Endothelial cell of umbilical vein (primary cell): Measurements from ENCODE around the gene FTCDNL1. TPM values are rescaled to one million over a fixed set of nuclear protein-coding genes. Genes with fewer than 3 reads are reported as not detected.

ENCODE experiments used
- BruUV-seq: library from RNA; stranded (reverse); fragments of 400-500 nt; replicated peaks from 2 replicates; lab custom pipeline; 2021; lab: Mats Ljungman, UMichigan
- CTCF ChIA-PET: fragments of 300-600, 350-600 bp; sonication (Branson Sonifier 250); formaldehyde crosslinking; loops from one replicate; lab custom pipeline; 2021; ENCODE audit warnings: antibody characterized with exemption, inconsistent platforms; lab: Charles Lee
- POLR2A ChIA-PET: fragments of 300-600, 350-600 bp; sonication (Branson Sonifier 250); formaldehyde crosslinking; loops from one replicate; lab custom pipeline; 2021; ENCODE audit warnings: antibody characterized with exemption, inconsistent platforms; lab: Charles Lee
- DNase-seq: peaks from one replicate; pipeline ENCODE4 v3.0.0-alpha.2; 2011; ENCODE audit warnings: low read depth, low spot score
- FAIRE-seq: peaks from 2 replicates; lab custom pipeline; 2011; peaks lifted over from hg19 to GRCh38; lab: Jason Lieb, UNC
- H2AFZ ChIP-seq: 2 replicates; pipeline ENCODE4 v1.6.0; 2012; ENCODE audit warnings: low read depth, low read length, control low read depth, inconsistent platforms
- H3K27ac ChIP-seq: 2 replicates; pipeline ENCODE4 v1.5.1; 2011; ENCODE audit warnings: low read depth, mild to moderate bottlenecking, control low read depth, low read length, moderate library complexity; ENCODE audit not compliant: insufficient read depth
- H3K27me3 ChIP-seq, 2 experiments: 2 replicates each; pipeline versions ENCODE4 v1.6.0 to v1.6.1; 2011; ENCODE audit warnings: low read length in 2 of 2, mixed read lengths in 1 of 2; ENCODE audit not compliant: control insufficient read depth in 2 of 2, insufficient read depth in 2 of 2
- H3K36me3 ChIP-seq, 2 experiments: 2 replicates in 1 of 2; 3 replicates in 1 of 2; pipeline ENCODE4 v1.5.1; 2011; ENCODE audit warnings: low read length in 2 of 2, mild to moderate bottlenecking in 1 of 2, moderate library complexity in 1 of 2; ENCODE audit not compliant: control insufficient read depth in 2 of 2, insufficient read depth in 2 of 2; ENCODE audit errors: extremely low read depth in 1 of 2
- H3K4me1 ChIP-seq: 3 replicates; pipeline ENCODE4 v1.5.1; 2011; ENCODE audit warnings: mild to moderate bottlenecking, low read length; ENCODE audit not compliant: control insufficient read depth, insufficient read depth; ENCODE audit errors: extremely low read depth
- H3K4me2 ChIP-seq: 2 replicates; pipeline ENCODE4 v1.6.1; 2011; ENCODE audit warnings: low read length, control low read depth, mixed read lengths; ENCODE audit not compliant: insufficient read depth
- H3K4me3 ChIP-seq, 3 experiments: fragments of 200-600 bp in 1 of 3; sonication (generic), shearing (Covaris generic) in 1 of 3; replicated peaks in 1 of 3; 2 replicates each; pipeline ENCODE4 v1.5.1; 2011 to 2016; ENCODE audit warnings: control low read depth in 3 of 3, low read length in 3 of 3, mild to moderate bottlenecking in 2 of 3, inconsistent platforms in 1 of 3, low read depth in 1 of 3, moderate library complexity in 1 of 3; ENCODE audit not compliant: insufficient read depth in 1 of 3
- H3K79me2 ChIP-seq: 2 replicates; pipeline ENCODE4 v1.6.0; 2012; ENCODE audit warnings: low read length, inconsistent platforms; ENCODE audit not compliant: control insufficient read depth, insufficient read depth
- H3K9ac ChIP-seq: replicated peaks from 2 replicates; pipeline ENCODE3; 2011; ENCODE audit warnings: low read length, control low read depth; ENCODE audit not compliant: insufficient read depth; ENCODE audit errors: extremely low read depth
- H3K9me1 ChIP-seq: replicated peaks from 3 replicates; pipeline ENCODE4 v1.6.0; 2011; ENCODE audit warnings: mild to moderate bottlenecking, low read length; ENCODE audit not compliant: control insufficient read depth, insufficient read depth; ENCODE audit errors: extremely low read depth
- H3K9me3 ChIP-seq: replicated peaks from 2 replicates; pipeline ENCODE4 v1.5.1; 2012; ENCODE audit warnings: low read length, inconsistent platforms; ENCODE audit not compliant: control insufficient read depth, insufficient read depth
- H4K20me1 ChIP-seq: replicated peaks from 2 replicates; pipeline ENCODE3; 2011; ENCODE audit warnings: mild to moderate bottlenecking, low read length; ENCODE audit not compliant: control insufficient read depth, insufficient read depth; ENCODE audit errors: extremely low read depth
- CTCF ChIP-seq, 2 donors: IDR thresholded peaks; 1 replicate in 1 of 2; 2 replicates in 1 of 2; pipeline ENCODE4 v1.5.1; 2011; ENCODE audit warnings: low read length in 2 of 2, mild to moderate bottlenecking in 2 of 2, moderate library complexity in 2 of 2, control low read depth in 1 of 2, inconsistent platforms in 1 of 2, low read depth in 1 of 2; ENCODE audit not compliant: insufficient read depth in 1 of 2; ENCODE audit errors: extremely low read depth in 1 of 2
- FOS ChIP-seq: IDR thresholded peaks from 2 replicates; pipeline ENCODE4 v1.6.1; 2011; ENCODE audit warnings: mild to moderate bottlenecking, low read length, moderate library complexity, borderline replicate concordance; ENCODE audit not compliant: insufficient read depth
- MAX ChIP-seq: IDR thresholded peaks from 2 replicates; pipeline ENCODE4 v1.6.1; 2011; ENCODE audit not compliant: insufficient read depth, insufficient read length
- POLR2A ChIP-seq: IDR thresholded peaks from 2 replicates; pipeline ENCODE4 v1.6.1; 2012; ENCODE audit warnings: low read depth, mild to moderate bottlenecking, control low read depth, low read length
- POLR2AphosphoS5 ChIP-seq: IDR thresholded peaks from 2 replicates; pipeline ENCODE4 v1.6.1; 2012; ENCODE audit warnings: low read depth, mild to moderate bottlenecking, control low read depth, low read length, moderate library complexity; ENCODE audit not compliant: insufficient read depth
- dilution Hi-C: fragments of 300-500 bp; cut with MboI; formaldehyde crosslinking; loops from one replicate; pipeline ENCODE4 v1.15.0; 2019; ENCODE audit warnings: low sequenced_read_pairs; ENCODE audit not compliant: extremely low pct_ligation_motif_present
- intact Hi-C: fragments of 100-400 bp; cut with micrococcal nuclease; formaldehyde crosslinking; loops from one replicate; pipeline ENCODE4 v1.10.0; 2022
- polyA plus RNA-seq, 4 experiments: library from polyadenylated mRNA; depleted of rRNA in 3 of 4; stranded (reverse) in 3 of 4; unstranded in 1 of 4; fragments of >200 nt; gene quantifications; 2 replicates each; pipeline versions ENCODE4 v1.2.1 to v1.2.3, GENCODE V29; 2011 to 2012; ENCODE audit warnings: missing spikeins in 1 of 4
- total RNA-seq: library from RNA; stranded (reverse); gene quantifications from 2 replicates; pipeline ENCODE4 v1.2.3, GENCODE V29; 2021

FTCDNL1 gene
- total and polyA plus RNA-seq, 2 donors (not counting 3 experiments of a cell fraction or from before 2014, with no cell fraction given): 0.19 to 0.27 TPM

GRCh38 chr2:199814101-199814816 lies 36.7 kb downstream of the FTCDNL1 start:
- TF ChIP-seq POLR2AphosphoS5 (no peak), FOS (no peak), MAX (no peak), CTCF (IDR thresholded peaks at IDR 0.05; ENCODE audit: extremely low read depth in 1 of 2, insufficient read depth in 1 of 2, low read depth in 1 of 2, low read length in 2 of 2) (no peak), POLR2A (no peak)
- no peak overlapping the region for H3K4me3 ChIP-seq
- no peak overlapping the region for H3K4me2 ChIP-seq
- BruUV-seq: no TSS peak
- H3K27me3 ChIP-seq: peaks cover 0 to 1% of the 10 kb centered on the region in 2 experiments
- intact Hi-C loops (no loop called here), dilution Hi-C loops (no loop called here)
- ChIA-PET POLR2A (no interaction called here), CTCF (no interaction called here)
- no peaks in the 10 kb centered on the region for H3K79me2 ChIP-seq
- H3K36me3 ChIP-seq: no peaks in the 10 kb centered on the region
- H3K9me1 ChIP-seq: no peaks in the 10 kb centered on the region
- no peak for FAIRE-seq
- no peak for DNase-seq
- H3K27ac ChIP-seq: no peak overlapping the region
- no peaks in the 10 kb centered on the region for H3K9me3 ChIP-seq
- H4K20me1 ChIP-seq: no peaks in the 10 kb centered on the region
- H2AFZ ChIP-seq: no peak overlapping the region
- H3K4me1 ChIP-seq: no peaks in the 10 kb centered on the region
- no peak overlapping the region for H3K9ac ChIP-seq
